GM12878 (cell line): ENCODE results near the gene BCAS3. TPM values are rescaled to one million over a fixed set of nuclear protein-coding genes. Genes with fewer than 3 reads are reported as not detected.
A peak's percentile ranks its signal among the peaks of the same experiment; 100 is the strongest.

Experiments
- ATAC-seq: fragments of 200-7000 bp; cut with Tn5 transposase; 3 replicates; pipeline ENCODE4 v1.9.1; 2020; ENCODE audit warnings: mild to moderate bottlenecking, moderate library complexity
- BruUV-seq: library from RNA; stranded (reverse); fragments of 400-500 nt; replicated peaks from 2 replicates; lab custom pipeline; 2021; lab: Mats Ljungman, UMichigan
- CTCF ChIA-PET: fragments of 300-600 bp; sonication (Branson Sonifier 250); formaldehyde crosslinking; extraction: SDS; loops from one replicate; lab custom pipeline; 2021; ENCODE audit warnings: inconsistent platforms; lab: Yijun Ruan, JAX
- POLR2A ChIA-PET: fragments of 350-600 bp; formaldehyde crosslinking; extraction: SDS; loops from one replicate; lab custom pipeline; 2021; ENCODE audit warnings: inconsistent platforms; lab: Charles Lee
- RAD21 ChIA-PET: fragments of 300-600 bp; sonication (Branson Sonifier 250); formaldehyde crosslinking; loops from one replicate; lab custom pipeline; 2023; ENCODE audit warnings: antibody characterized with exemption; ENCODE audit not compliant: unreplicated experiment; lab: Charles Lee
- SMC1A ChIA-PET: fragments of 300-600 bp; sonication (Branson Sonifier 250); formaldehyde crosslinking; loops from one replicate; lab custom pipeline; 2023; ENCODE audit not compliant: unreplicated experiment, uncharacterized antibody; lab: Charles Lee
- DNase-seq: peaks from one replicate; pipeline ENCODE4 v3.0.0-alpha.2; 2011; ENCODE audit warnings: low read depth, low spot score
- FAIRE-seq: peaks from 3 replicates; lab custom pipeline; 2011; peaks lifted over from hg19 to GRCh38; lab: Jason Lieb, UNC
- H2AFZ ChIP-seq: 2 replicates; pipeline ENCODE4 v1.6.0; 2011; ENCODE audit warnings: low read depth, low read length, control low read depth; ENCODE audit not compliant: control insufficient read depth
- H3K27ac ChIP-seq: 2 replicates; pipeline ENCODE4 v1.5.1; 2011; ENCODE audit warnings: control low read depth; ENCODE audit not compliant: control insufficient read depth, insufficient read depth
- H3K27me3 ChIP-seq, 2 experiments: replicated peaks in 1 of 2; 2 replicates each; pipeline versions ENCODE4 v1.6.0 to v1.6.1; 2011; ENCODE audit warnings: low read length in 1 of 2; ENCODE audit not compliant: control insufficient read depth in 2 of 2, insufficient read depth in 2 of 2
- H3K36me3 ChIP-seq, 2 experiments: 2 replicates each; pipeline ENCODE4 v1.5.1; 2011; ENCODE audit warnings: low read length in 1 of 2; ENCODE audit not compliant: control insufficient read depth in 2 of 2, insufficient read depth in 2 of 2
- H3K4me1 ChIP-seq: 2 replicates; pipeline ENCODE4 v1.6.1; 2011; ENCODE audit warnings: mild to moderate bottlenecking, low read length, moderate library complexity, mixed read lengths; ENCODE audit not compliant: control insufficient read depth, insufficient read depth
- H3K4me2 ChIP-seq: 2 replicates; pipeline ENCODE4 v1.6.0; 2011; ENCODE audit warnings: control low read depth; ENCODE audit not compliant: control insufficient read depth, insufficient read depth
- H3K4me3 ChIP-seq: fragments of 200-600 bp; sonication (generic); 2 replicates; pipeline ENCODE4 v1.5.1; 2016
- H3K79me2 ChIP-seq: 2 replicates; pipeline ENCODE4 v1.6.0; 2011; ENCODE audit warnings: low read length; ENCODE audit not compliant: control insufficient read depth, insufficient read depth
- H3K9ac ChIP-seq: 2 replicates; pipeline ENCODE4 v1.8.0; 2011; ENCODE audit warnings: low read length, control low read depth, mixed read lengths; ENCODE audit not compliant: control insufficient read depth, insufficient read depth
- H3K9me3 ChIP-seq: replicated peaks from 3 replicates; pipeline ENCODE4 v1.5.1; 2011; ENCODE audit warnings: mild to moderate bottlenecking, low read length; ENCODE audit not compliant: control insufficient read depth, insufficient read depth
- H4K20me1 ChIP-seq: 2 replicates; pipeline ENCODE4 v1.6.0; 2011; ENCODE audit not compliant: control insufficient read depth, insufficient read depth
- CBFB ChIP-seq: IDR thresholded peaks from 2 replicates; pipeline ENCODE4 v1.6.1; 2016; ENCODE audit warnings: antibody characterized with exemption, low read depth
- NFXL1 ChIP-seq: fragments of 450-650 bp; IDR thresholded peaks from 2 replicates; pipeline ENCODE4 v1.6.1; 2017; ENCODE audit warnings: antibody characterized with exemption, mild to moderate bottlenecking, borderline replicate concordance
- TBL1XR1 ChIP-seq: IDR thresholded peaks from 2 replicates; pipeline ENCODE4 v1.6.1; 2012; ENCODE audit warnings: low read depth, low read length, improper control_type of control experiment
- WGBS: methylation state at CpG from one replicate; pipeline ENCODE4 v1.1.6; 2016; ENCODE audit warnings: low lambda C conversion rate; ENCODE audit not compliant: insufficient replicate concordance, insufficient coverage; ENCODE audit errors: missing lambda C conversion rate; 5-methylcytosine and 5-hydroxymethylcytosine counted together
- in situ Hi-C: fragments of 300-500 bp; cut with MboI; formaldehyde crosslinking; loops from 9 replicates; pipeline ENCODE4 v1.14.3; 2018; ENCODE audit warnings: mixed read lengths
- intact Hi-C: fragments of 100-400 bp; cut with micrococcal nuclease; formaldehyde crosslinking; loops from one replicate; pipeline ENCODE4 v1.14.2; 2022; ENCODE audit not compliant: unreplicated experiment
- polyA plus RNA-seq, 11 experiments: library from polyadenylated mRNA; depleted of rRNA in 4 of 11; unstranded in 6 of 11; stranded (reverse) in 5 of 11; fragments of >200 nt; fragmentation: Nextera tagmentation in 4 of 11; fragmentation: Illumina TruSeq in 1 of 11; extraction: Ambion mirVana in 4 of 11; extraction: Trizol in 1 of 11; gene quantifications; 1 replicate in 1 of 11; 2 replicates in 10 of 11; pipeline versions ENCODE4 v1.2.1 to v1.2.3, GENCODE V29; 2011 to 2016; ENCODE audit warnings: inconsistent platforms in 2 of 11, missing spikeins in 2 of 11, low read depth in 1 of 11
- total RNA-seq, 4 experiments: library from RNA; depleted of rRNA in 3 of 4; stranded (reverse); fragments of >200 nt in 3 of 4; fragmentation: Illumina TruSeq in 1 of 4; extraction: Trizol in 1 of 4; gene quantifications; 2 replicates each; pipeline versions ENCODE4 v1.2.1 to v1.2.3, GENCODE V29; 2013 to 2021

Gene BCAS3
- total and polyA plus RNA-seq, 10 of the 15 experiments (the other 5 are each of a cell fraction or from before 2014, with no cell fraction given) = 2.1 to 11.0 (median 6.6) TPM

DNA sequence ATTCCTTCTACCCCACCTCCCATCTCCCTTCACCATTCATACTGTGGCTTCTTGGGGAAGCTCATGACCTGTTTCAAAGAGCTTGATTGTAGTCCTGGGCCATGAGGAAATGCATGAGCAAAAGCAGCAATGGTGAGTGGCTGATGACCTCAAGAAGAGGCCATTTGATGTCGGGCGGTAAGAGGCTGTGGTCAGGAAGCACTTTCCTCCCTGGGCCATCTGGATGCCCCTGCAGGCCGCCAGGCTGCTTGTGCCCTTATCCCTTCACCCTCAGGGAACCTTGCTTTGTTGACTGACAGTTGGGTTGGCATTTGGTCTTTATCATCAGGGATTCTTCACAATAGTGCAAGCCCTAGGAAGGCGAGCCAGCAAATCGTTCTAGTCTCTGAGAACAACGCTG is 643.7 kb downstream of the BCAS3 start (continued):
- TF ChIP-seq TBL1XR1 = no peak

DNA sequence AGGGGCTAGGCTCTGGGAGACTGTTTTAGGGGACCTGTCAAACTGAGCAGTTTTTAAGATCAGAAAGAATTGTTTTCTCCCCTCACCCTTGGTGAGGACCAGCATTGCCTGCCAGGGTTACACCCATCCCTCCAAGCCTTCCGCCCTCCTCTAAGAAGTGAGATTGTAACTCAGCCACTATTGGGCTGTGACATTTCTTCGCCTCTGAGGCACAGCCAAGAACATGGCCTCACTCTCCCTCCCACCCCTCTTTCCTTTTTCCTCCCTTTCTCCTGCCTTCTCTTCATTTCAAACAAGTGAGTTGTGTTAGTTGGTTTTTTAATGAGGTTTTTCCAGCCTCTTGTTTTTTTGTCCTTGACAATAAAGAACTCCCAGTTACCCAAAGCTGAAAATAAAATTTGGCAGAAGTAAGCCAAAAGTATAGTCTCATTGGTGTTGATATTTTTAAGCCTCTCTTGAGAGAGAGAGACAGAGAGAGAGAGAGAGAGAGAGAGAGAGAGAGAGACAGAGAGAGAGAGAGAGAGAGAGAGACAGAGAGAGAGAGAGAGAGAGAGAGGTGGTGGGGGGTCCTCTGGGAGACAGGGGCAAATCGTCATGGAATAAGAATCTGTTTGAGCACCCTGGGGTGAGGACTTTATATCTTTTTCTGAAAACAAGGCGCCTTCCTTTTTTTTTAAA is 644.8 kb downstream of the BCAS3 start:
- FAIRE-seq (no peak), ATAC-seq (no peak), DNase-seq (no peak)
- Histone ChIP-seq H3K9me3 (no peaks in the 10 kb centered on the region), H3K9ac (no peak overlapping the region), H2AFZ (no peak overlapping the region), H3K27ac (no peak overlapping the region), H3K4me2 (no peak overlapping the region), H3K4me1 (no peaks in the 10 kb centered on the region)
- BruUV-seq = no TSS peak
- RAD21 ChIA-PET = interaction anchor here (0.8 kb wide), 1 partner anchor 86 kb away, joined by 3 read pairs; no protein-coding TSS in a partner anchor
- intact Hi-C loops (no loop called here), in situ Hi-C loops (no loop called here)
- SMC1A ChIA-PET = interaction anchor here (0.6 to 1.0 kb wide), 3 partner anchors 10 to 1912 kb away, joined by 3 to 4 read pairs (median 3); no protein-coding TSS in a partner anchor
- no peak for TF ChIP-seq CBFB
- peak; percentile 81; the same call in 1 of the 2 replicates for TF ChIP-seq NFXL1
- TF ChIP-seq, all 136 proteins: peak for 1
- no peaks in the 10 kb centered on the region for H3K79me2 ChIP-seq
- H3K4me3 ChIP-seq = no peak overlapping the region
- H3K27me3 ChIP-seq = no peaks in the 10 kb centered on the region; a peak in 1 of 4 replicates
- H3K36me3 ChIP-seq = no peaks in the 10 kb centered on the region
- no peaks in the 10 kb centered on the region for H4K20me1 ChIP-seq
- ChIA-PET CTCF (interaction anchor here (1.2 kb wide), 1 partner anchor 11 kb away, joined by 4 read pairs; no protein-coding TSS in a partner anchor), POLR2A (no interaction called here)
- WGBS = 56% methylated on average over 4 of the region's 4 CpGs
